PC-9 (cell line): ENCODE data around the gene STRN4. TPM values are rescaled to one million over a fixed set of nuclear protein-coding genes. Genes with fewer than 3 reads are reported as not detected.
"Not testable (repeated sequence)": the region's sequence is repeated elsewhere in the genome, so short reads cannot be mapped to it uniquely, and the experiment has no call there.

Experiments used
- BruUV-seq: library from RNA; stranded (reverse); fragments of 400-500 nt; replicated peaks from 2 replicates; lab custom pipeline; 2021; lab: Mats Ljungman, UMichigan
- CTCF ChIA-PET: fragments of 300-600 bp; sonication (Branson Sonifier 250); formaldehyde crosslinking; loops from one replicate; lab custom pipeline; 2022; ENCODE audit warnings: antibody characterized with exemption; lab: Charles Lee
- POLR2A ChIA-PET: fragments of 300-600 bp; sonication (Branson Sonifier 250); formaldehyde crosslinking; loops from one replicate; lab custom pipeline; 2022; ENCODE audit warnings: antibody characterized with exemption; ENCODE audit not compliant: unreplicated experiment; lab: Charles Lee
- DNase-seq, 2 experiments: peaks; one replicate each; pipeline versions ENCODE4 v3.0.0 to v3.0.0-alpha.2; 2015 to 2022; ENCODE audit warnings: mixed read lengths in 1 of 2
- H2AFZ ChIP-seq: fragments of 200-600 bp; sonication (generic); 2 replicates; pipeline ENCODE4 v1.8.1; 2017; ENCODE audit warnings: antibody characterized with exemption
- H3F3A ChIP-seq: fragments of 200-600 bp; sonication (generic); 2 replicates; pipeline ENCODE4 v1.8.1; 2017; ENCODE audit warnings: antibody characterized with exemption, mild to moderate bottlenecking, low read depth; ENCODE audit not compliant: insufficient read depth
- H3K27ac ChIP-seq: fragments of 200-600 bp; sonication (generic); 2 replicates; pipeline ENCODE4 v1.6.1; 2016; ENCODE audit warnings: mixed run types
- H3K27me3 ChIP-seq: fragments of 200-600 bp; sonication (generic); 2 replicates; pipeline ENCODE4 v1.6.1; 2016; ENCODE audit warnings: low read depth, mixed run types; ENCODE audit not compliant: insufficient read depth
- H3K36me3 ChIP-seq: fragments of 200-600 bp; sonication (generic); 2 replicates; pipeline ENCODE4 v1.6.1; 2016; ENCODE audit warnings: low read depth, mixed run types
- H3K4me1 ChIP-seq: fragments of 200-600 bp; sonication (generic); replicated peaks from 2 replicates; pipeline ENCODE4 v1.6.1; 2016; ENCODE audit warnings: mixed run types; ENCODE audit not compliant: insufficient read depth
- H3K4me2 ChIP-seq: fragments of 200-600 bp; sonication (generic); 2 replicates; pipeline ENCODE4 v1.6.1; 2017; ENCODE audit warnings: mixed run types
- H3K4me3 ChIP-seq: fragments of 200-600 bp; sonication (generic); 2 replicates; pipeline ENCODE4 v1.6.1; 2016; ENCODE audit warnings: mixed run types
- H3K79me2 ChIP-seq: fragments of 200-600 bp; sonication (generic); 2 replicates; pipeline ENCODE4 v1.6.1; 2017; ENCODE audit warnings: low read depth, mixed run types
- H3K9me2 ChIP-seq: fragments of 200-600 bp; sonication (generic); 2 replicates; pipeline ENCODE4 v1.8.1; 2017; ENCODE audit warnings: mild to moderate bottlenecking; ENCODE audit not compliant: insufficient read depth
- H3K9me3 ChIP-seq: fragments of 200-600 bp; sonication (generic); 2 replicates; pipeline ENCODE4 v1.8.1; 2016; ENCODE audit warnings: low read depth; ENCODE audit not compliant: insufficient read depth
- H4K20me1 ChIP-seq: fragments of 200-600 bp; sonication (generic); 2 replicates; pipeline ENCODE4 v1.8.1; 2017; ENCODE audit not compliant: insufficient read depth
- CTCF ChIP-seq: fragments of 200-600 bp; sonication (generic); conservative IDR thresholded peaks from 2 replicates; pipeline ENCODE4 v1.6.1; 2017; ENCODE audit warnings: mixed run types, antibody characterized with exemption, mild to moderate bottlenecking, moderate library complexity
- EZH2 ChIP-seq: fragments of 200-600 bp; sonication (generic); IDR thresholded peaks from 2 replicates; pipeline ENCODE4 v1.8.0; 2017; ENCODE audit warnings: antibody characterized with exemption, low read depth
- intact Hi-C: fragments of 100-400 bp; cut with micrococcal nuclease; formaldehyde crosslinking; loops from one replicate; pipeline ENCODE4 v1.10.0; 2022; ENCODE audit not compliant: unreplicated experiment
- total RNA-seq: library from RNA; stranded (reverse); gene quantifications from 2 replicates; pipeline ENCODE4 v1.2.3, GENCODE V29; 2021

STRN4 gene
- total RNA-seq, 1 experiment from 2014 or later = 93.3 TPM

DNA sequence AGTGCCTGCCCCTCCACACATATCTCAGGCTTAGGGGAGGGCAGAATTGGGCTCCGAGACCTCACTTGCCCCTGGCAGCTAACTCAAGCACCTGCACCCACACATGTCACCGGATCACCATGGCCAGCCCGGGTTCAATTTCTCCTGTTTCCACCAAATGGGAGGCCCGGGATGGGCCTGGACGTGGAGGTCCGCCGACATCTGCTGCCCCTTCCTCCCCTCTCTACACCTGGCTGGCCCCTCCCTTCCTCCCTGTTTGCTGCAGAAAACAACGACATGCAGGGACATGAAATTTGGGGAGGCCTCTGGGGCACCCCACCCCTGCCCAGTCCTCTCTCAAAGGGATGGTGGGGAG lies 30.7 kb downstream of the STRN4 start:
- DNase-seq = no peak
- no peaks in the 10 kb centered on the region for H3K9me2 ChIP-seq
- H3K27me3 ChIP-seq = no peaks in the 10 kb centered on the region
- H3K4me2 ChIP-seq = peak overlapping the region; percentile 98
- intact Hi-C loops = no loop called here
- CTCF ChIA-PET = no interaction called here
- 0 out of 2 replicates have a peak, but pooled peaks cover 4% of the 10 kb centered on the region for H4K20me1 ChIP-seq
- TF ChIP-seq CTCF (no peak), EZH2 (no peak)
- no peaks in the 10 kb centered on the region; the same call in 1 of the 2 replicates for H3K36me3 ChIP-seq
- peaks cover 45% of the 10 kb centered on the region for H3K79me2 ChIP-seq
- H3K4me3 ChIP-seq = peak overlapping the region; percentile 76
- H3F3A ChIP-seq = peaks cover 42% of the 10 kb centered on the region; the same call in 1 of the 2 replicates
- POLR2A ChIA-PET = interaction anchor here (0.8 kb wide), 1 partner anchor 15 kb away, joined by 4 read pairs; no protein-coding TSS in a partner anchor
- H3K27ac ChIP-seq = peak overlapping the region; percentile 69
- no TSS peak for BruUV-seq
- no peaks in the 10 kb centered on the region for H3K9me3 ChIP-seq
- peak overlapping the region; percentile 86 for H2AFZ ChIP-seq
- peaks cover 27% of the 10 kb centered on the region for H3K4me1 ChIP-seq

DNA sequence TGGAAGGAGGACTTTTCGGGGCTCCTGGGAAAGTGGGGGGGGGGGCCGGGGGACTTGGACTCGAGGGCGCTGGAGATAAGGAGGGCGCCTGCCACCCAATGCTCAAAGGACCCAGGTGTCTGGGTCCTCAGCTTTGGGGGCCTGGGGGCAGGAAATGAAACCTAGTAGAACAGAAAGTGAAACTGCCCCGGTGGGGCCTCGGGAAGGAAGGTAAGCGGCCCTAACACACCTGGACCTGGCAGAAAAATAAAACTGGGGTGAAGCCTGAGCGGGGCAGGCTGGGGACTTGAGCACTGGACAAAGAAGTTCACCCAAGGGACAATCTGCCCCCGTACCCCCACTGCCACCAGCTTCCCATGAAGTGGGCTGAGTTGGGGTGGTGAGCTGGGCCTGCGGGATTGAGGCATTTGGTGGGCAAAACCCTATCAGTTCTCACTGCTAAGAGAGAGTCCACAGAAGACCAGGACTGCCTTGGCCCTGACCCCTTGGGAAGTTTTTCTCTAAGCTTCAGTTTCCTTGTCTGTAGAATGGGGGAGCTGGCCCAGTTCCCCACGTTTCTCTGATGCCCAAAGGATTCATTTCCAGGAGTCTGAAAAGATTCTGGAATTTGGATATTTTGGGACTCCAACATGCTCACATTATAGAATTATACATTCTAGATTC lies 31.7 kb downstream of the STRN4 start:
- Histone ChIP-seq H2AFZ (peak overlapping the region; percentile 91; the same call in 1 of the 2 replicates), H3K9me2 (no peaks in the 10 kb centered on the region), H3F3A (peaks cover 40% of the 10 kb centered on the region; the same call in 1 of the 2 replicates), H3K27ac (peak overlapping the region; percentile 69), H3K36me3 (peaks cover 3% of the 10 kb centered on the region; the same call in 1 of the 2 replicates), H4K20me1 (0 out of 2 replicates have a peak, but pooled peaks cover 4% of the 10 kb centered on the region), H3K9me3 (no peaks in the 10 kb centered on the region), H3K4me2 (peak overlapping the region; percentile 98), H3K79me2 (peaks cover 45% of the 10 kb centered on the region), H3K4me1 (peaks cover 27% of the 10 kb centered on the region), H3K4me3 (peak overlapping the region; percentile 76), H3K27me3 (no peaks in the 10 kb centered on the region)
- CTCF ChIA-PET = interaction anchor here (0.6 to 0.8 kb wide), 4 partner anchors 50 to 538 kb away, joined by 5 to 7 read pairs (median 7); no protein-coding TSS in a partner anchor
- intact Hi-C loops = no loop called here
- POLR2A ChIA-PET = interaction anchor here (0.7 to 0.8 kb wide), 3 partner anchors 16 to 189 kb away, joined by 4 to 10 read pairs (median 5); no protein-coding TSS in a partner anchor
- BruUV-seq = TSS peak; percentile 80
- DNase-seq = peak in 1 of 2 experiments; percentile 31
- TF ChIP-seq CTCF = no peak
- TF ChIP-seq EZH2 = no peak

DNA sequence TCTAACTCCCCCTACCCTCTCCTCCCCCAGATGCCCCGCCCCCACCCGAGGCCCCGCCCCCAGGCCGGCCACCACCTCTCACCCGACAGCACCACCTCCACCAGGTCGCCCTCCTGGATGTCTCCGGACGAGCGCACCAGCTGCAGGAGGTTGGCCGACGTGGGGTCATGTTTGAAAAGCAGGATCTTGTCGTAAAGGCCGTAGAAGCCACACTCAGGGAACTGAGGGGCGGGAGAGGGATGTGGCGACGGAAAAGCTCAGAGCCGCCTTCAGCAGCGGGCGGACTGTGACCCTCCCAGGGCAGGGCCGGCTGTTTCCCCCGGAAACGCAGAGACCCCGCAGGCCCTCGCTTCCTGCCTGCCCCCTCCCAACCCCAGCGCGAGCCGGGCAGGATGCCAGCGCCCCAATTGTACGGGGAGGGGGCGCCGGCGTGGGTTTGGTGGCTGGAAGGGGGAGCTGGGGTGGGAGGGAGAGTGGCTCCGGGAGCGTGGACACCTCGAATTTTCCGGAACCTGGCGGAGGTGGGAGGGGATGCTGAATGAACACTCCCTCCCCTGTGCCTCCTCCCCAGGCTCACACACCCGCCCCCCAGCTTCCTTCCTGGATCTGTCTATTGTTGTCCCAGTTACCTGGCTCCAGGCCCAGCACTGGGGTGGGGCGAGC lies 32.3 kb downstream of the STRN4 start:
- peak; percentile 86 to 92 for DNase-seq
- peaks cover 33% of the 10 kb centered on the region; the same call in 1 of the 2 replicates for H3F3A ChIP-seq
- CTCF ChIA-PET = interaction anchor here (0.6 to 0.8 kb wide), 4 partner anchors 50 to 537 kb away, joined by 5 to 7 read pairs (median 7); no protein-coding TSS in a partner anchor
- BruUV-seq = no TSS peak
- H3K27ac ChIP-seq = peak overlapping the region; percentile 69
- H4K20me1 ChIP-seq = 0 out of 2 replicates have a peak, but pooled peaks cover 4% of the 10 kb centered on the region
- POLR2A ChIA-PET = interaction anchor here (0.5 to 0.8 kb wide), 3 partner anchors 17 to 190 kb away, joined by 4 to 10 read pairs (median 5); no protein-coding TSS in a partner anchor
- H3K27me3 ChIP-seq = no peaks in the 10 kb centered on the region
- H3K36me3 ChIP-seq = peaks cover 9% of the 10 kb centered on the region; the same call in 1 of the 2 replicates
- H3K4me3 ChIP-seq = peak overlapping the region; percentile 76
- peak overlapping the region; percentile 98 for H3K4me2 ChIP-seq
- H3K4me1 ChIP-seq = peaks cover 27% of the 10 kb centered on the region
- H2AFZ ChIP-seq = peak overlapping the region; percentile 91
- TF ChIP-seq CTCF (no peak), EZH2 (no peak)
- H3K9me2 ChIP-seq = no peaks in the 10 kb centered on the region
- H3K79me2 ChIP-seq = peaks cover 45% of the 10 kb centered on the region
- intact Hi-C loops = no loop called here
- no peaks in the 10 kb centered on the region for H3K9me3 ChIP-seq

GRCh38 chr19:46712768-46713338 lies 33.4 kb downstream of the STRN4 start:
- H2AFZ ChIP-seq, H3K27me3 ChIP-seq, H3K36me3 ChIP-seq, intact Hi-C loops, H4K20me1 ChIP-seq, H3K9me2 ChIP-seq, H3K9me3 ChIP-seq, POLR2A ChIA-PET, DNase-seq: not testable (repeated sequence)
- peak overlapping the region; percentile 98 for H3K4me2 ChIP-seq
- peaks cover 22% of the 10 kb centered on the region; the same call in 1 of the 2 replicates for H3F3A ChIP-seq
- peaks cover 24% of the 10 kb centered on the region for H3K4me1 ChIP-seq
- H3K79me2 ChIP-seq = peaks cover 45% of the 10 kb centered on the region
- 0 out of 2 replicates have a peak overlapping the region, but pooled peaks have one; percentile 58 for H3K27ac ChIP-seq
- peak overlapping the region; percentile 76; the same call in 1 of the 2 replicates for H3K4me3 ChIP-seq
- CTCF ChIA-PET = interaction anchor here (0.5 to 1.2 kb wide), 3 partner anchors 9 to 432 kb away, joined by 3 to 5 read pairs (median 4); no protein-coding TSS in a partner anchor
- TSS peak; percentile 6 for BruUV-seq
